ENCODE measurements around the gene NOSTRIN.

The NOSTRIN gene

DNA sequence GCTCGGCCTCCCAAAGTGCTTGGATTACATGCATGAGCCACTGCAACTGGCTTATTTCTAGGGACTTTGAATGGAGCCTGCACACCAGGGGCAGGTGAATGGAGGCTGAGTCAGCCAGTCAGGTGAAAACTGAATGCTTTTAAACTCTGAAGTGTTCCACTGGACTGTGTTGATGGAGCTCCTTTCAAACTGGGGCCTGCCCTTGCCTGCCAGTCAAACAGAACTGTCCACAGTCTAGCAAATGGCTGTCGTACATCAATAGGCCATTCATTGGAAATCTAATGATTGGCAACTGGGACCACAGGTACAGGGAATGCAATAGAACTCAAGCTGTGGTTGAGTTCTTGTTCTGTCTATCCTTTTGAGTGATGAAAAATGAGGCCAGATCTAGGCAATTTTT is 966 bp upstream of the NOSTRIN start:
- H3K27ac ChIP-seq = peak overlapping the region; percentile 76; the same call in 1 of the 2 replicates
- TF ChIP-seq, protein P1, sequence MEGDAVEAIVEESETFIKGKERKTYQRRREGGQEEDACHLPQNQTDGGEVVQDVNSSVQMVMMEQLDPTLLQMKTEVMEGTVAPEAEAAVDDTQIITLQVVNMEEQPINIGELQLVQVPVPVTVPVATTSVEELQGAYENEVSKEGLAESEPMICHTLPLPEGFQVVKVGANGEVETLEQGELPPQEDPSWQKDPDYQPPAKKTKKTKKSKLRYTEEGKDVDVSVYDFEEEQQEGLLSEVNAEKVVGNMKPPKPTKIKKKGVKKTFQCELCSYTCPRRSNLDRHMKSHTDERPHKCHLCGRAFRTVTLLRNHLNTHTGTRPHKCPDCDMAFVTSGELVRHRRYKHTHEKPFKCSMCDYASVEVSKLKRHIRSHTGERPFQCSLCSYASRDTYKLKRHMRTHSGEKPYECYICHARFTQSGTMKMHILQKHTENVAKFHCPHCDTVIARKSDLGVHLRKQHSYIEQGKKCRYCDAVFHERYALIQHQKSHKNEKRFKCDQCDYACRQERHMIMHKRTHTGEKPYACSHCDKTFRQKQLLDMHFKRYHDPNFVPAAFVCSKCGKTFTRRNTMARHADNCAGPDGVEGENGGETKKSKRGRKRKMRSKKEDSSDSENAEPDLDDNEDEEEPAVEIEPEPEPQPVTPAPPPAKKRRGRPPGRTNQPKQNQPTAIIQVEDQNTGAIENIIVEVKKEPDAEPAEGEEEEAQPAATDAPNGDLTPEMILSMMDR (conservative IDR thresholded peaks at IDR 0.05) = no peak
- TF ChIP-seq ZFX (IDR thresholded peaks at IDR 0.05) = no peak

GRCh38 chr2:168802859-168803725 is 655 bp downstream of the NOSTRIN start:
- H3K27ac ChIP-seq = peak overlapping the region; percentile 76
- no peak for TF ChIP-seq ZFX (IDR thresholded peaks at IDR 0.05)
- TF ChIP-seq, protein P1 (conservative IDR thresholded peaks at IDR 0.05) = no peak

DNA sequence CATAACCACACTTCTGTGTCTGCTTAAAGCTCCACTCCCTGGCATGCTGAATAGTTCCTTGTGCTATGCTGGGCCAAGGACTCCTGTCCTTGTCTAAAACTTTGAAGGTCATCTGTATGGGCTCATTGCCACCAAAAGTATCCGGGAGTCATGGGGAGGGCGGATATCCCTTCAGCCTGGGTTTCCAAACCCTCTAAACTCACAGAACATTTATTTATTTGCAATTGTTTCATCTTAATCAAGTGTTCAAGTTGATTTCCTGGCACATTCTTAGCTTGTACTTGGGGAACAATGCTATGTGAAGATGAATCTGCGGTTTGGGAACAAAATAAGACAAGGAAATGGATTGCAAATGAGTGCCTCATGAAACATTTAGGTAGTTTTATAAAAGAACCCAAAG is 1.8 kb downstream of the NOSTRIN start:
- H3K27ac ChIP-seq = no peak overlapping the region; the same call in 1 of the 2 replicates
- TF ChIP-seq, protein P1 (conservative IDR thresholded peaks at IDR 0.05) = no peak
- TF ChIP-seq ZFX (IDR thresholded peaks at IDR 0.05) = no peak

- TF ChIP-seq, protein P1 (conservative IDR thresholded peaks at IDR 0.05) = no peak
- TF ChIP-seq ZFX (IDR thresholded peaks at IDR 0.05) = no peak
Measured at GRCh38 chr2:168805615-168806014, 3.2 kb downstream of the NOSTRIN start.

DNA sequence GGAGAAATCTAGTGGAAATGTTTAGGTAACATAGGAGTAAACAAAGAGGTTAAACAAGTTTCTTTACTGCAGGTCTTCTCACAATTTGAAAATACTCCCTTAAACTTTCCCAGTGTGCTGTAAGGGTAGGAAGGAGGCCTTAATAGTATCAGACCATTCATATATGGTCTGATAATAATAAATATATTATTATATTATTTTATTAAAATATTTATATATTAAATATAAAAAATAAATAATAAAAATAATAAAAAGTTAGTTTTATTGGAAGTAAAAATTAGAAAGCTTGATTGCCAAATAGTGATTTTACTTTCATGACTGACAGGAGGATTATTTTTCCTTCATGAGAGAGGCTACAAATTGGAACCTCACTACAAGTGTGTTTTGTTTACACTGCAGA is 7.1 kb downstream of the NOSTRIN start:
- no peak overlapping the region for H3K27ac ChIP-seq
- TF ChIP-seq, protein P1 (conservative IDR thresholded peaks at IDR 0.05) = no peak
- TF ChIP-seq ZFX (IDR thresholded peaks at IDR 0.05) = no peak

More at GRCh38 chr2:168805615-168806014, 3.2 kb downstream of the NOSTRIN start:
- H3K27ac ChIP-seq = no peak overlapping the region

DNA sequence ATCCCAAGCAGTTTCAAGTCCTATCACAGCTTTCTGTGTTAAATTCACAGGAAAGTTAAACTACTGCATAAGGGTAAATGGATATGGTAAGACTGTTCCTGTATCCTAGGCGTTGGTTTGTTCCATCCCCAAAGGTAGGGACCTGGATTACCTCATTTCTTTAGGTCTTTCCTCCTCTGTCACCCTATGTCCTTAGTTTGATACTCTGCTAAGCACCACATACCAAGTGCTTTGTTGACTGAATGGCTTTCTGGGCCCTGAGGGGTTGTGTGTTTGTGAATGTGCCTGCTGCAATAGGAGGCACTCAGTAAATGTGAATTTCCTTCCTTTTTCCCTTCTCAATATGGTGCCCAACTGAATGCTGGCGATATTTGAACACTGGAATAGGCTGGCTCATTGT is 7.8 kb downstream of the NOSTRIN start:
- TF ChIP-seq ZFX (IDR thresholded peaks at IDR 0.05) = no peak
- TF ChIP-seq, protein P1 (conservative IDR thresholded peaks at IDR 0.05) = no peak
- H3K27ac ChIP-seq = no peak overlapping the region

- no peak for TF ChIP-seq ZFX (IDR thresholded peaks at IDR 0.05)
- TF ChIP-seq, protein P1 (conservative IDR thresholded peaks at IDR 0.05) = no peak
- H3K27ac ChIP-seq = no peak overlapping the region
Measured at GRCh38 chr2:168811696-168812095, 9.3 kb downstream of the NOSTRIN start.

Measured in C4-2B (cell line).